ENCODE results near the gene CSRP3.

The CSRP3 gene

GRCh38 chr11:19168090-19168489, 33.7 kb downstream of the CSRP3 start:
- H3K9me3 ChIP-seq (ENCODE audit: control insufficient read depth, low read length) = no peaks in the 10 kb centered on the region
- no peaks in the 10 kb centered on the region for H3K79me2 ChIP-seq
- H3K36me3 ChIP-seq (ENCODE audit: control insufficient read depth, insufficient read depth, low read length) = no peaks in the 10 kb centered on the region
- H2AFZ ChIP-seq = no peak overlapping the region
- no peak for TF ChIP-seq CTCF (IDR thresholded peaks at IDR 0.05)
- H3K4me2 ChIP-seq (ENCODE audit: low read length) = no peak overlapping the region
- no peak overlapping the region for H3K27ac ChIP-seq
- H3K4me3 ChIP-seq (ENCODE audit: low read depth, low read length) = no peak overlapping the region
- H3K27me3 ChIP-seq (ENCODE audit: control insufficient read depth, insufficient read depth, low read length) = no peaks in the 10 kb centered on the region
- H3K9ac ChIP-seq = no peak overlapping the region
- no peaks in the 10 kb centered on the region for H3K4me1 ChIP-seq

- H2AFZ ChIP-seq = no peak overlapping the region
- H3K4me2 ChIP-seq (ENCODE audit: low read length) = no peak overlapping the region
- no peaks in the 10 kb centered on the region for H3K4me1 ChIP-seq
- no peak overlapping the region for H3K9ac ChIP-seq
- TF ChIP-seq CTCF (IDR thresholded peaks at IDR 0.05) = no peak
- no peaks in the 10 kb centered on the region for H3K79me2 ChIP-seq
- no peaks in the 10 kb centered on the region for H3K27me3 ChIP-seq (ENCODE audit: control insufficient read depth, insufficient read depth, low read length)
- H3K27ac ChIP-seq = no peak overlapping the region
- no peaks in the 10 kb centered on the region for H3K36me3 ChIP-seq (ENCODE audit: control insufficient read depth, insufficient read depth, low read length)
- no peak overlapping the region for H3K4me3 ChIP-seq (ENCODE audit: low read depth, low read length)
- no peaks in the 10 kb centered on the region for H3K9me3 ChIP-seq (ENCODE audit: control insufficient read depth, low read length)
Measured at GRCh38 chr11:19164881-19165280, 36.9 kb downstream of the CSRP3 start.

- Histone ChIP-seq H3K4me1 (no peaks in the 10 kb centered on the region), H3K79me2 (no peaks in the 10 kb centered on the region), H3K4me3 (ENCODE audit: low read depth, low read length) (no peak overlapping the region), H3K4me2 (ENCODE audit: low read length) (no peak overlapping the region), H2AFZ (no peak overlapping the region), H3K9me3 (ENCODE audit: control insufficient read depth, low read length) (no peaks in the 10 kb centered on the region), H3K9ac (no peak overlapping the region), H3K36me3 (ENCODE audit: control insufficient read depth, insufficient read depth, low read length) (no peaks in the 10 kb centered on the region), H3K27ac (no peak overlapping the region), H3K27me3 (ENCODE audit: control insufficient read depth, insufficient read depth, low read length) (no peaks in the 10 kb centered on the region)
- no peak for TF ChIP-seq CTCF (IDR thresholded peaks at IDR 0.05)
Measured at GRCh38 chr11:19164230-19164855, 37.4 kb downstream of the CSRP3 start.

GRCh38 chr11:19163617-19164016, 38.2 kb downstream of the CSRP3 start:
- no peak for TF ChIP-seq CTCF (IDR thresholded peaks at IDR 0.05)
- H3K4me3 ChIP-seq (ENCODE audit: low read depth, low read length) = no peak overlapping the region
- no peak overlapping the region for H3K27ac ChIP-seq
- no peaks in the 10 kb centered on the region for H3K36me3 ChIP-seq (ENCODE audit: control insufficient read depth, insufficient read depth, low read length)
- H3K79me2 ChIP-seq = no peaks in the 10 kb centered on the region
- no peak overlapping the region for H3K9ac ChIP-seq
- no peaks in the 10 kb centered on the region for H3K27me3 ChIP-seq (ENCODE audit: control insufficient read depth, insufficient read depth, low read length)
- no peaks in the 10 kb centered on the region for H3K4me1 ChIP-seq
- no peaks in the 10 kb centered on the region for H3K9me3 ChIP-seq (ENCODE audit: control insufficient read depth, low read length)
- H2AFZ ChIP-seq = no peak overlapping the region
- no peak overlapping the region for H3K4me2 ChIP-seq (ENCODE audit: low read length)

GRCh38 chr11:19162951-19163505, 38.8 kb downstream of the CSRP3 start:
- Histone ChIP-seq H3K4me1 (no peaks in the 10 kb centered on the region), H3K79me2 (no peaks in the 10 kb centered on the region), H3K9me3 (ENCODE audit: control insufficient read depth, low read length) (no peaks in the 10 kb centered on the region), H3K36me3 (ENCODE audit: control insufficient read depth, insufficient read depth, low read length) (no peaks in the 10 kb centered on the region), H3K27ac (no peak overlapping the region), H3K4me3 (ENCODE audit: low read depth, low read length) (no peak overlapping the region), H2AFZ (no peak overlapping the region), H3K4me2 (ENCODE audit: low read length) (no peak overlapping the region), H3K27me3 (ENCODE audit: control insufficient read depth, insufficient read depth, low read length) (no peaks in the 10 kb centered on the region), H3K9ac (no peak overlapping the region)
- no peak for TF ChIP-seq CTCF (IDR thresholded peaks at IDR 0.05)
